SU-DHL-6 (cell line): Measurements from ENCODE around the gene ITGA7.
A peak's percentile ranks its signal among the peaks of the same experiment; 100 is the strongest.

Experiments used
- H2AFZ ChIP-seq: fragments of 200-600 bp; sonication (generic); 2 replicates; pipeline ENCODE4 v1.6.1; 2014; ENCODE audit warnings: low read depth, mild to moderate bottlenecking, moderate library complexity, mixed read lengths, antibody characterized with exemption, low read length; ENCODE audit not compliant: severe bottlenecking
- H3F3A ChIP-seq: fragments of 200-600 bp; shearing (Covaris generic); 2 replicates; pipeline ENCODE4 v1.6.0; 2016; ENCODE audit warnings: antibody characterized with exemption, mild to moderate bottlenecking; ENCODE audit not compliant: insufficient read depth
- H3K27ac ChIP-seq: fragments of 200-600 bp; sonication (generic); 2 replicates; pipeline ENCODE4 v1.5.1; 2016; ENCODE audit warnings: low read depth, mild to moderate bottlenecking, low read length, moderate library complexity, mixed read lengths
- H3K27me3 ChIP-seq: fragments of 200-600 bp; sonication (generic), shearing (Covaris generic); 2 replicates; pipeline ENCODE4 v1.6.0; 2014; ENCODE audit warnings: mild to moderate bottlenecking, low read length
- H3K36me3 ChIP-seq: fragments of 200-600 bp; sonication (generic); 2 replicates; pipeline ENCODE4 v1.6.1; 2014; ENCODE audit warnings: mild to moderate bottlenecking, low read length, mixed read lengths
- H3K4me2 ChIP-seq: fragments of 300-600, 200-600 bp; shearing (Covaris generic), sonication (generic); 2 replicates; pipeline ENCODE4 v1.6.0; 2014; ENCODE audit warnings: low read length, low read depth, mild to moderate bottlenecking; ENCODE audit not compliant: poor library complexity, severe bottlenecking
- H3K4me3 ChIP-seq: fragments of 200-600 bp; sonication (generic); 2 replicates; pipeline ENCODE4 v1.5.1; 2014; ENCODE audit warnings: antibody characterized with exemption, low read length, mild to moderate bottlenecking, mixed read lengths; ENCODE audit not compliant: insufficient read depth, poor library complexity, severe bottlenecking
- H3K79me2 ChIP-seq: fragments of 200-600 bp; sonication (generic); 2 replicates; pipeline ENCODE4 v1.6.1; 2014; ENCODE audit warnings: mild to moderate bottlenecking, low read length, moderate library complexity; ENCODE audit not compliant: insufficient read depth
- H3K9ac ChIP-seq: fragments of 200-600 bp; sonication (generic); 2 replicates; pipeline ENCODE4 v1.7.0; 2014; ENCODE audit warnings: mild to moderate bottlenecking, low read length
- H3K9me2 ChIP-seq: fragments of 200-600 bp; sonication (generic); replicated peaks from 2 replicates; pipeline ENCODE4 v1.6.1; 2014; ENCODE audit warnings: low read length; ENCODE audit not compliant: insufficient read depth
- H3K9me3 ChIP-seq: fragments of 200-600 bp; sonication (generic); 2 replicates; pipeline ENCODE4 v1.6.1; 2014; ENCODE audit warnings: low read length, mixed read lengths; ENCODE audit not compliant: insufficient read depth
- H4K20me1 ChIP-seq: fragments of 200-600 bp; sonication (generic); 2 replicates; pipeline ENCODE4 v1.6.1; 2014; ENCODE audit warnings: low read depth, mild to moderate bottlenecking, antibody characterized with exemption, low read length, moderate library complexity, mixed read lengths
- CTCF ChIP-seq: fragments of 200-600 bp; sonication (generic); IDR thresholded peaks from one replicate; pipeline ENCODE4 v1.5.1; 2017; ENCODE audit warnings: antibody characterized with exemption, mild to moderate bottlenecking, low read length, moderate library complexity; ENCODE audit not compliant: insufficient read depth, poor library complexity, severe bottlenecking
- EZH2phosphoT487 ChIP-seq: fragments of 200-600 bp; sonication (generic), shearing (Covaris generic); conservative IDR thresholded peaks from 2 replicates; pipeline ENCODE4 v1.6.1; 2018; ENCODE audit warnings: mild to moderate bottlenecking, antibody characterized with exemption, low read length, moderate library complexity, mixed read lengths

Gene ITGA7

GRCh38 chr12:55707219-55707671 is 459 bp downstream of the ITGA7 start:
- no peak overlapping the region for H3K9ac ChIP-seq

GRCh38 chr12:55706568-55707218 is 1.0 kb downstream of the ITGA7 start:
- H3K4me3 ChIP-seq = no peak overlapping the region
- no peaks in the 10 kb centered on the region for H3K9me2 ChIP-seq
- H3K36me3 ChIP-seq = no peaks in the 10 kb centered on the region
- H3K27me3 ChIP-seq = no peaks in the 10 kb centered on the region
- no peaks in the 10 kb centered on the region for H3K9me3 ChIP-seq
- H3K79me2 ChIP-seq = no peaks in the 10 kb centered on the region
- TF ChIP-seq EZH2phosphoT487 = no peak
- no peaks in the 10 kb centered on the region for H3F3A ChIP-seq
- no peak overlapping the region for H2AFZ ChIP-seq
- no peak overlapping the region for H3K27ac ChIP-seq
- H4K20me1 ChIP-seq = no peaks in the 10 kb centered on the region
- no peak overlapping the region for H3K9ac ChIP-seq
- H3K4me2 ChIP-seq = no peak overlapping the region

More at GRCh38 chr12:55707219-55707671, 459 bp downstream of the ITGA7 start:
- Histone ChIP-seq H3F3A (no peaks in the 10 kb centered on the region), H3K79me2 (no peaks in the 10 kb centered on the region), H4K20me1 (no peaks in the 10 kb centered on the region), H3K36me3 (no peaks in the 10 kb centered on the region), H3K27ac (no peak overlapping the region), H3K9me2 (no peaks in the 10 kb centered on the region), H3K27me3 (no peaks in the 10 kb centered on the region), H3K4me2 (no peak overlapping the region), H2AFZ (no peak overlapping the region), H3K4me3 (no peak overlapping the region), H3K9me3 (no peaks in the 10 kb centered on the region)
- no peak for TF ChIP-seq EZH2phosphoT487
- TF ChIP-seq CTCF = no peak

- TF ChIP-seq EZH2phosphoT487 = no peak
- peak; percentile 74 for TF ChIP-seq CTCF
- H2AFZ ChIP-seq = no peak overlapping the region
- no peak overlapping the region for H3K4me3 ChIP-seq
- H3K27ac ChIP-seq = no peak overlapping the region
- no peaks in the 10 kb centered on the region for H3K27me3 ChIP-seq
- no peaks in the 10 kb centered on the region for H3K36me3 ChIP-seq
- H3K9me3 ChIP-seq = no peaks in the 10 kb centered on the region
- no peaks in the 10 kb centered on the region for H4K20me1 ChIP-seq
- H3K79me2 ChIP-seq = no peaks in the 10 kb centered on the region
- H3K4me2 ChIP-seq = no peak overlapping the region
- no peaks in the 10 kb centered on the region for H3K9me2 ChIP-seq
- H3F3A ChIP-seq = no peaks in the 10 kb centered on the region
- no peak overlapping the region for H3K9ac ChIP-seq
Measured at GRCh38 chr12:55705782-55706402, 1.8 kb downstream of the ITGA7 start.
